ENCODE data around the gene CCND2. TPM values are rescaled to one million over a fixed set of nuclear protein-coding genes. Genes with fewer than 3 reads are reported as not detected.

Gene CCND2
- total and polyA plus RNA-seq, 3 donors from 2014 or later: 7.9 to 21.3 (median 19.9) TPM

- Histone ChIP-seq H3K27me3 (no peaks in the 10 kb centered on the region), H3K9me3 (no peaks in the 10 kb centered on the region), H3K27ac (no peak overlapping the region), H3K36me3 (ENCODE audit: low read depth, missing control alignments) (no peaks in the 10 kb centered on the region), H3K4me1 (no peaks in the 10 kb centered on the region), H3K4me3 (no peak overlapping the region)
- intact Hi-C loops (cut with DNase I; ENCODE audit: low total_unique reads): no loop called here
- DNase-seq: no peak
- no peak for TF ChIP-seq POLR2A (IDR thresholded peaks at IDR 0.05)
- TF ChIP-seq CTCF (IDR thresholded peaks at IDR 0.05): no peak
- WGBS, 2 donors: 92 to 93% methylated on average over 1 of the region's 1 CpG
Measured at GRCh38 chr12:4259099-4259498, 14.5 kb upstream of the CCND2 start.

GRCh38 chr12:4261655-4262054 lies 11.9 kb upstream of the CCND2 start:
- TF ChIP-seq CTCF (IDR thresholded peaks at IDR 0.05): no peak
- no peak for TF ChIP-seq POLR2A (IDR thresholded peaks at IDR 0.05)

GRCh38 chr12:4265280-4265679 lies 8.3 kb upstream of the CCND2 start:
- intact Hi-C loops (cut with DNase I; ENCODE audit: low total_unique reads): no loop called here
- H3K4me1 ChIP-seq: peaks cover 4% of the 10 kb centered on the region
- TF ChIP-seq POLR2A (IDR thresholded peaks at IDR 0.05): no peak
- no peak for TF ChIP-seq CTCF (IDR thresholded peaks at IDR 0.05)
- H3K36me3 ChIP-seq (ENCODE audit: low read depth, missing control alignments): no peaks in the 10 kb centered on the region
- H3K9me3 ChIP-seq: no peaks in the 10 kb centered on the region
- no peak for DNase-seq
- H3K27ac ChIP-seq: no peak overlapping the region
- WGBS, 2 donors: 85 to 91% methylated on average over 4 of the region's 4 CpGs
- no peak overlapping the region for H3K4me3 ChIP-seq
- no peaks in the 10 kb centered on the region for H3K27me3 ChIP-seq

More at GRCh38 chr12:4261655-4262054, 11.9 kb upstream of the CCND2 start:
- DNase-seq: no peak
- Histone ChIP-seq H3K4me3 (no peak overlapping the region), H3K36me3 (ENCODE audit: low read depth, missing control alignments) (no peaks in the 10 kb centered on the region), H3K9me3 (no peaks in the 10 kb centered on the region), H3K27ac (no peak overlapping the region), H3K4me1 (no peaks in the 10 kb centered on the region), H3K27me3 (no peaks in the 10 kb centered on the region)
- intact Hi-C loops (cut with DNase I; ENCODE audit: low total_unique reads): no loop called here

GRCh38 chr12:4266990-4267389 lies 6.6 kb upstream of the CCND2 start:
- H3K4me1 ChIP-seq: peaks cover 4% of the 10 kb centered on the region
- H3K4me3 ChIP-seq: no peak overlapping the region
- TF ChIP-seq POLR2A (IDR thresholded peaks at IDR 0.05) (no peak), CTCF (IDR thresholded peaks at IDR 0.05) (no peak)
- WGBS, 2 donors: 86 to 93% methylated on average over 2 of the region's 2 CpGs
- H3K9me3 ChIP-seq: no peaks in the 10 kb centered on the region
- no peak for DNase-seq
- H3K27me3 ChIP-seq: no peaks in the 10 kb centered on the region
- no peak overlapping the region for H3K27ac ChIP-seq
- intact Hi-C loops (cut with DNase I; ENCODE audit: low total_unique reads): no loop called here
- H3K36me3 ChIP-seq (ENCODE audit: low read depth, missing control alignments): no peaks in the 10 kb centered on the region

GRCh38 chr12:4267704-4268328 lies 5.7 kb upstream of the CCND2 start:
- TF ChIP-seq POLR2A (IDR thresholded peaks at IDR 0.05): no peak
- no peak for TF ChIP-seq CTCF (IDR thresholded peaks at IDR 0.05)
- Histone ChIP-seq H3K27me3 (no peaks in the 10 kb centered on the region), H3K4me1 (peaks cover 4% of the 10 kb centered on the region), H3K9me3 (no peaks in the 10 kb centered on the region), H3K27ac (no peak overlapping the region), H3K36me3 (ENCODE audit: low read depth, missing control alignments) (no peaks in the 10 kb centered on the region), H3K4me3 (no peak overlapping the region)
- WGBS, 2 donors: 64 to 70% methylated on average over 2 of the region's 2 CpGs
- no peak for DNase-seq
- intact Hi-C loops (cut with DNase I; ENCODE audit: low total_unique reads): no loop called here

All from testis (tissue), 3 donors.